Smooth muscle cell of bladder (primary cell): ENCODE measurements around the gene RXRA. TPM values are rescaled to one million over a fixed set of nuclear protein-coding genes. Genes with fewer than 3 reads are reported as not detected.

Experiments
- total RNA-seq: library from RNA; depleted of rRNA; stranded (reverse); fragments of >200 nt; gene quantifications from 2 replicates; pipeline ENCODE4 v1.2.3, GENCODE V29; 2014

The RXRA gene
- 11.4 and 20.0 TPM in 2 replicates for total RNA-seq

DNA sequence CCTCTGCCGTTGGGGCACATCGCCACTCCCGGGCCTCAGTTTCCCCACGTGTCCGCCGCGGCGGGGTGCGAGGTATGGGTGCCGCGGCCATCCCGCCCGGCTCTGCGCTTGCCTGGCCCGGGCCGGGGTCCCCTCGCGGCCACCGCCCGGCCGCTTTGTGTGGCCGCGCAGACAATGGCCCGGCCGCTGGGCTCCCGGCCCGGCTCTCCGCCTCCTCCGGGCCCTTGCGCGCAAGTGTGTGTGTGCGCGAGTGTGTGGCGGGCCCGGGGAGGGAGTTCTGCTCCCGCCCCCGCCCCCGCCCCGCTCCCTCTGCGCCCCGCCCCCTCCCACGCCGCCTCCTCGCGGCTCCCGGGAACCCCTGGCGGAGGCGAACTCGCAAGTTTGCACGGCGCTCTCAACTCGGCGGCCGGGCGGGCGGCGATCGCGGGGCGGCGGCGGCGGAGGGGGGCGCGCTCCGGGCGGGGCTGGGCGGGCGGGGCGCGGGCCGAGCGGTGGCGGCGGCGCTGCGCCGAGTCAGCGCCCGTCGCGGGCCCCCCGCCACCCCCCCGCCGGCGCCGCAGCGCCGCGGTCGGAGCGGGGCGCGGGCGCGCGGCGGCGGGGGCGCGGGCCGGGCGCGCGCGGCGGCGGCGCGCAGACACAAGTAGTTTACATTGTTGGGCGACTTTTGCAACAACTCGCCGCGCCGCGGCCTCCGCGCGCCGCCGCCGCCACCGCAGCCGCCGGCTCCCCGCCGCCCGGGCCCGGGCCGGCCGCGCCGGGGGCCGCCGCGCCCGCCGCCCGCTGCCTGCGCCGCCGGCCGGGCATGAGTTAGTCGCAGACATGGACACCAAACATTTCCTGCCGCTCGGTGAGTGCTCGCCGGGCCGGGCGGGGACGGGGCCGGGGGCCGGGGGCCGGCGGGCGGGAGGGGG lies at the start of gene RXRA:
RXRA (plus strand) TSS at position 643 of the 911 bp plus-strand sequence; CDS start at position 820, 177 bp downstream.

Other genes with a start within 250 kb of the RXRA start
- 12.5 and 15.6 TPM in 2 replicates for gene WDR5, start 190.4 kb upstream of the RXRA start, total RNA-seq
- gene RNU6ATAC, start 161.9 kb upstream of the RXRA start, total RNA-seq = not detected in 2 replicates